HepG2 (cell line): ENCODE measurements around the gene NRAP. TPM values are rescaled to one million over a fixed set of nuclear protein-coding genes. Genes with fewer than 3 reads are reported as not detected.

ENCODE experiments used
- ATAC-seq: fragments of 200-7000 bp; cut with Tn5 transposase; 3 replicates; pipeline ENCODE4 v1.9.1; 2020; ENCODE audit warnings: mild to moderate bottlenecking, moderate library complexity
- BruUV-seq: library from RNA; stranded (reverse); fragments of 400-500 nt; replicated peaks from 2 replicates; lab custom pipeline; 2021; lab: Mats Ljungman, UMichigan
- CTCF ChIA-PET: fragments of 300-600 bp; formaldehyde crosslinking; extraction: SDS; loops from one replicate; lab custom pipeline; 2021; ENCODE audit warnings: low total read pairs, inconsistent platforms, low intra/inter-chr PET ratio; lab: Yijun Ruan, JAX
- POLR2A ChIA-PET: fragments of 350-600 bp; sonication (Branson Sonifier 250); formaldehyde crosslinking; loops from one replicate; lab custom pipeline; 2020; ENCODE audit warnings: antibody characterized with exemption, inconsistent platforms; lab: Yijun Ruan, JAX
- DNase-seq: peaks from one replicate; pipeline ENCODE4 v3.0.0-alpha.2; 2015; ENCODE audit warnings: low spot score
- FAIRE-seq: peaks from 3 replicates; lab custom pipeline; 2011; peaks lifted over from hg19 to GRCh38; lab: Jason Lieb, UNC
- H2AFZ ChIP-seq: one replicate; pipeline ENCODE4 v1.6.1; 2011; ENCODE audit warnings: low read length, inconsistent platforms
- H3K27ac ChIP-seq: fragments of 300-600 bp; 3 replicates; pipeline ENCODE4 v1.8.0; 2011; ENCODE audit warnings: mixed run types, mild to moderate bottlenecking, mixed read lengths, low read length, inconsistent platforms; ENCODE audit not compliant: insufficient read depth; ENCODE audit errors: extremely low read length
- H3K27me3 ChIP-seq, 2 experiments: fragments of 200-600 bp in 1 of 2; 2 replicates in 1 of 2; 3 replicates in 1 of 2; pipeline versions ENCODE4 v1.6.0 to v1.8.0; 2011; ENCODE audit warnings: low read length in 2 of 2, mild to moderate bottlenecking in 2 of 2, moderate library complexity in 2 of 2, inconsistent platforms in 1 of 2; ENCODE audit not compliant: insufficient read depth in 2 of 2, control insufficient read depth in 1 of 2
- H3K36me3 ChIP-seq, 2 experiments: fragments of 200-600 bp in 1 of 2; replicated peaks in 1 of 2; 2 replicates in 1 of 2; 3 replicates in 1 of 2; pipeline versions ENCODE4 v1.5.1 to v1.8.0; 2011; ENCODE audit warnings: low read length in 2 of 2, inconsistent platforms in 1 of 2; ENCODE audit not compliant: insufficient read depth in 2 of 2, control insufficient read depth in 1 of 2
- H3K4me1 ChIP-seq: 2 replicates; pipeline ENCODE4 v1.5.1; 2012; ENCODE audit warnings: low read length, inconsistent platforms; ENCODE audit not compliant: insufficient read depth
- H3K4me2 ChIP-seq: 2 replicates; pipeline ENCODE4 v1.6.0; 2011; ENCODE audit warnings: low read depth, low read length, inconsistent platforms
- H3K4me3 ChIP-seq, 3 experiments: fragments of 200-600 bp in 1 of 3; sonication (generic), shearing (Covaris generic) in 1 of 3; replicated peaks in 1 of 3; 2 replicates each; pipeline ENCODE4 v1.5.1; 2011 to 2016; ENCODE audit warnings: low read length in 3 of 3, inconsistent platforms in 2 of 3, low read depth in 2 of 3, mild to moderate bottlenecking in 2 of 3, control low read depth in 1 of 3, mixed read lengths in 1 of 3; ENCODE audit not compliant: insufficient read depth in 1 of 3
- H3K79me2 ChIP-seq: one replicate; pipeline ENCODE4 v1.6.1; 2011; ENCODE audit warnings: low read length, inconsistent platforms; ENCODE audit not compliant: insufficient read depth
- H3K9ac ChIP-seq: 2 replicates; pipeline ENCODE4 v1.6.0; 2011; ENCODE audit warnings: mild to moderate bottlenecking, low read depth, low read length, inconsistent platforms; ENCODE audit not compliant: insufficient read depth
- H3K9me3 ChIP-seq: 2 replicates; pipeline ENCODE4 v1.5.1; 2012; ENCODE audit warnings: mild to moderate bottlenecking, low read length
- H4K20me1 ChIP-seq: 2 replicates; pipeline ENCODE4 v1.6.0; 2011; ENCODE audit warnings: inconsistent platforms, mild to moderate bottlenecking, low read length, moderate library complexity; ENCODE audit not compliant: insufficient read depth
- BRCA1 ChIP-seq: sonication (generic); formaldehyde crosslinking; IDR thresholded peaks from 2 replicates; pipeline ENCODE4 v1.4.0; 2020; ENCODE audit warnings: missing genetic modification reagents
- ELF3 ChIP-seq: IDR thresholded peaks from 2 replicates; pipeline ENCODE4 v1.6.1; 2016; ENCODE audit warnings: missing genetic modification reagents, missing compliant biosample characterization
- FOXC1 ChIP-seq: sonication (generic); formaldehyde crosslinking; IDR thresholded peaks from 2 replicates; pipeline ENCODE4 v1.8.0; 2022; ENCODE audit warnings: mild to moderate bottlenecking, missing genetic modification reagents, borderline replicate concordance
- KAT8 ChIP-seq: IDR thresholded peaks from 2 replicates; pipeline ENCODE4 v1.6.1; 2016; ENCODE audit warnings: missing genetic modification reagents, missing compliant biosample characterization
- LBX2 ChIP-seq: sonication (generic); formaldehyde crosslinking; IDR thresholded peaks from 2 replicates; pipeline ENCODE4 v1.5.0; 2020; ENCODE audit warnings: missing genetic modification reagents, mild to moderate bottlenecking, borderline replicate concordance
- RBAK ChIP-seq: sonication (generic); formaldehyde crosslinking; IDR thresholded peaks from 2 replicates; pipeline ENCODE4 v1.5.1; 2020; ENCODE audit warnings: mild to moderate bottlenecking, missing genetic modification reagents
- SRSF9 ChIP-seq: fragments of 200-400 bp; formaldehyde crosslinking; IDR thresholded peaks from 2 replicates; pipeline ENCODE4 v1.6.1; 2018; ENCODE audit warnings: borderline replicate concordance, mild to moderate bottlenecking, low read depth, low read length; ENCODE audit not compliant: insufficient read depth, poor library complexity, severe bottlenecking
- ZKSCAN1 ChIP-seq: fragments of 150-350 bp; IDR thresholded peaks from 2 replicates; pipeline ENCODE4 v1.6.1; 2014; ENCODE audit warnings: low read length
- ZMYM3 ChIP-seq: sonication (generic); formaldehyde crosslinking; IDR thresholded peaks from 2 replicates; pipeline ENCODE4 v1.5.1; 2020; ENCODE audit warnings: mild to moderate bottlenecking, missing genetic modification reagents
- ZNF24 ChIP-seq: fragments of 450-650 bp; IDR thresholded peaks from 2 replicates; pipeline ENCODE4 v1.6.1; 2017; ENCODE audit warnings: antibody characterized with exemption, mild to moderate bottlenecking
- ZNF33B ChIP-seq: sonication (generic); formaldehyde crosslinking; IDR thresholded peaks from 2 replicates; pipeline ENCODE4 v1.5.1; 2020; ENCODE audit warnings: mild to moderate bottlenecking, missing genetic modification reagents
- ZNF382 ChIP-seq: sonication (generic); formaldehyde crosslinking; IDR thresholded peaks from 2 replicates; pipeline ENCODE4 v1.5.0; 2020; ENCODE audit warnings: missing genetic modification reagents, mild to moderate bottlenecking, borderline replicate concordance
- ZNF768 ChIP-seq: sonication (generic); formaldehyde crosslinking; IDR thresholded peaks from 2 replicates; pipeline ENCODE4 v1.4.0; 2020; ENCODE audit warnings: missing genetic modification reagents
- WGBS: methylation state at CpG from one replicate; pipeline ENCODE4 v1.1.6; 2017; ENCODE audit warnings: low lambda C conversion rate; 5-methylcytosine and 5-hydroxymethylcytosine counted together
- in situ Hi-C: cut with HindIII; loops from 2 replicates; pipeline ENCODE4 v1.10.0; 2017; ENCODE audit warnings: low pct_unique_long_range_greater_than_20kb; ENCODE audit not compliant: extremely low pct_ligation_motif_present
- intact Hi-C: fragments of 100-400 bp; cut with micrococcal nuclease; formaldehyde crosslinking; loops from one replicate; pipeline ENCODE4 v1.10.0; 2022; ENCODE audit not compliant: unreplicated experiment
- polyA plus RNA-seq, 8 experiments: library from polyadenylated mRNA; depleted of rRNA in 3 of 8; stranded (reverse) in 7 of 8; unstranded in 1 of 8; fragments of >200 nt; fragmentation: Illumina TruSeq in 4 of 8; extraction: Trizol in 4 of 8; gene quantifications; 2 replicates each; pipeline versions ENCODE4 v1.2.1 to v1.2.3, GENCODE V29; 2011 to 2016; ENCODE audit warnings: low read depth in 4 of 8, missing spikeins in 1 of 8, mixed read lengths in 1 of 8; ENCODE audit not compliant: insufficient read depth in 1 of 8
- total RNA-seq, 5 experiments: library from RNA; depleted of rRNA; stranded (reverse); fragments of >200 nt; fragmentation: Illumina TruSeq; extraction: Trizol; gene quantifications; 2 replicates each; pipeline ENCODE4 v1.2.3, GENCODE V29; 2016; ENCODE audit warnings: low read depth in 1 of 5
- TF ChIP-seq, protein P1 (sequence below): sonication (generic); formaldehyde crosslinking; IDR thresholded peaks from 2 replicates; pipeline ENCODE4 v1.5.0; 2020; ENCODE audit warnings: missing genetic modification reagents, mild to moderate bottlenecking, borderline replicate concordance
- TF ChIP-seq, protein P2 (sequence below): sonication (generic); formaldehyde crosslinking; IDR thresholded peaks from 2 replicates; pipeline ENCODE4 v1.9.0; 2021; ENCODE audit warnings: missing genetic modification reagents, mild to moderate bottlenecking, borderline replicate concordance

NRAP gene
- total and polyA plus RNA-seq, 2 of the 13 experiments (the other 11 are each of a cell fraction or from before 2014, with no cell fraction given): not detected

- 82% methylated on average over 8 of the region's 8 CpGs for whole genome bisulfite sequencing
- no peaks in the 10 kb centered on the region for H3K9me3 ChIP-seq
- FAIRE-seq (no peak), ATAC-seq (no peak), DNase-seq (no peak)
- H3K79me2 ChIP-seq: no peaks in the 10 kb centered on the region
- peaks cover 3% of the 10 kb centered on the region in 2 experiments; a peak in 3 of 5 replicates for H3K36me3 ChIP-seq
- no peak overlapping the region for H2AFZ ChIP-seq
- H3K9ac ChIP-seq: no peak overlapping the region
- H4K20me1 ChIP-seq: no peaks in the 10 kb centered on the region
- TF ChIP-seq ZNF24 (no peak), ZNF768 (peak; percentile 70; the same call in 1 of the 2 replicates), ZMYM3 (0 out of 2 replicates have a peak, but pooled peaks have one; percentile 46), BRCA1 (CRISPR knock-in tag) (no peak), ZKSCAN1 (no peak)
- H3K27me3 ChIP-seq: no peaks in the 10 kb centered on the region
- intact Hi-C loops: no loop called here
- ChIA-PET CTCF (no interaction called here), POLR2A (no interaction called here)
- H3K4me1 ChIP-seq: no peaks in the 10 kb centered on the region
- no peak overlapping the region for H3K27ac ChIP-seq
- H3K4me3 ChIP-seq: no peak overlapping the region
- BruUV-seq: no TSS peak
- in situ Hi-C loops: no loop called here
- no peak overlapping the region for H3K4me2 ChIP-seq
Observed at GRCh38 chr10:113712755-113713639, 49.2 kb upstream of the NRAP start.

DNA sequence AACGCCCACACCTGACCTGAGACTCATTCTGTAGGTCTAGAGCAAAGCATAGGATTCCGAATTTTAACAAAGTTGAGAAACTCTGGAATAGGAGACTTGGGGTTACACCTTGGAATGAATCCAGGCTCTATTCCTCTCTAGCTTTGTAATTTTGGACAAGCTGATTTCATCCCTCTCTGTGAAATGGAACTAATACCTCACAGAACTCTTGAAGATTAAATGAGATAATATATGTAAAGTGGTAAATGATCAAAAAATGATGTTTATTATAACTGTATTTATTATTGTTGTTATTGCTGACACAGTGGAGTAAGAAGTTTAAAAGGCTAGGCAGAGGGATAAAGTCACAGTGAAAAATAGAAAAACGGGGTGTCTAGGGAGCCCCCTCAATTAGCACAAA is 48.2 kb upstream of the NRAP start:
- ChIA-PET CTCF (no interaction called here), POLR2A (no interaction called here)
- no peaks in the 10 kb centered on the region for H3K27me3 ChIP-seq
- in situ Hi-C loops: no loop called here
- H2AFZ ChIP-seq: no peak overlapping the region
- DNase-seq (no peak), FAIRE-seq (no peak), ATAC-seq (no peak)
- no peaks in the 10 kb centered on the region for H3K79me2 ChIP-seq
- H3K4me3 ChIP-seq: no peak overlapping the region
- no peaks in the 10 kb centered on the region for H4K20me1 ChIP-seq
- BruUV-seq: no TSS peak
- H3K9me3 ChIP-seq: no peaks in the 10 kb centered on the region
- H3K9ac ChIP-seq: no peak overlapping the region
- peaks cover 2 to 3% of the 10 kb centered on the region in 2 experiments; a peak in 3 of 5 replicates for H3K36me3 ChIP-seq
- H3K27ac ChIP-seq: no peak overlapping the region
- intact Hi-C loops: no loop called here
- no peak overlapping the region for H3K4me2 ChIP-seq
- WGBS: 97% methylated on average over 3 of the region's 3 CpGs
- no peaks in the 10 kb centered on the region for H3K4me1 ChIP-seq
- TF ChIP-seq KAT8 (CRISPR knock-in tag) (no peak), ZNF33B (CRISPR knock-in tag) (no peak), LBX2 (CRISPR knock-in tag) (no peak), ELF3 (no peak), RBAK (no peak), SRSF9 (no peak), ZNF382 (CRISPR knock-in tag) (no peak), FOXC1 (CRISPR knock-in tag) (no peak)
- TF ChIP-seq, protein P1, sequence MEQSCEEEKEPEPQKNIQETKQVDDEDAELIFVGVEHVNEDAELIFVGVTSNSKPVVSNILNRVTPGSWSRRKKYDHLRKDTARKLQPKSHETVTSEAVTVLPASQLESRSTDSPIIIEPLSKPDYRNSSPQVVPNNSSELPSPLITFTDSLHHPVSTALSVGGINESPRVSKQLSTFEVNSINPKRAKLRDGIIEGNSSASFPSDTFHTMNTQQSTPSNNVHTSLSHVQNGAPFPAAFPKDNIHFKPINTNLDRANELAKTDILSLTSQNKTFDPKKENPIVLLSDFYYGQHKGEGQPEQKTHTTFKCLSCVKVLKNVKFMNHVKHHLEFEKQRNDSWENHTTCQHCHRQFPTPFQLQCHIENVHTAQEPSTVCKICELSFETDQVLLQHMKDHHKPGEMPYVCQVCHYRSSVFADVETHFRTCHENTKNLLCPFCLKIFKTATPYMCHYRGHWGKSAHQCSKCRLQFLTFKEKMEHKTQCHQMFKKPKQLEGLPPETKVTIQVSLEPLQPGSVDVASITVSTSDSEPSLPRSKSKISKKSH (CRISPR knock-in tag): no peak
- TF ChIP-seq, protein P2, sequence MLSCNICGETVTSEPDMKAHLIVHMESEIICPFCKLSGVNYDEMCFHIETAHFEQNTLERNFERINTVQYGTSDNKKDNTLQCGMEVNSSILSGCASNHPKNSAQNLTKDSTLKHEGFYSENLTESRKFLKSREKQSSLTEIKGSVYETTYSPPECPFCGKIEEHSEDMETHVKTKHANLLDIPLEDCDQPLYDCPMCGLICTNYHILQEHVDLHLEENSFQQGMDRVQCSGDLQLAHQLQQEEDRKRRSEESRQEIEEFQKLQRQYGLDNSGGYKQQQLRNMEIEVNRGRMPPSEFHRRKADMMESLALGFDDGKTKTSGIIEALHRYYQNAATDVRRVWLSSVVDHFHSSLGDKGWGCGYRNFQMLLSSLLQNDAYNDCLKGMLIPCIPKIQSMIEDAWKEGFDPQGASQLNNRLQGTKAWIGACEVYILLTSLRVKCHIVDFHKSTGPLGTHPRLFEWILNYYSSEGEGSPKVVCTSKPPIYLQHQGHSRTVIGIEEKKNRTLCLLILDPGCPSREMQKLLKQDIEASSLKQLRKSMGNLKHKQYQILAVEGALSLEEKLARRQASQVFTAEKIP: no peak
